SH-SY5Y (cell line): ENCODE results near the gene CHSY3.

Experiments used
- GATA2 ChIP-seq: IDR thresholded peaks from 2 replicates; pipeline ENCODE4 v1.6.1; 2011; ENCODE audit warnings: mild to moderate bottlenecking, low read depth, low read length
- GATA3 ChIP-seq: IDR thresholded peaks from 2 replicates; pipeline ENCODE4 v1.6.1; 2011; ENCODE audit warnings: low read depth, mild to moderate bottlenecking, low read length, moderate library complexity

DNA sequence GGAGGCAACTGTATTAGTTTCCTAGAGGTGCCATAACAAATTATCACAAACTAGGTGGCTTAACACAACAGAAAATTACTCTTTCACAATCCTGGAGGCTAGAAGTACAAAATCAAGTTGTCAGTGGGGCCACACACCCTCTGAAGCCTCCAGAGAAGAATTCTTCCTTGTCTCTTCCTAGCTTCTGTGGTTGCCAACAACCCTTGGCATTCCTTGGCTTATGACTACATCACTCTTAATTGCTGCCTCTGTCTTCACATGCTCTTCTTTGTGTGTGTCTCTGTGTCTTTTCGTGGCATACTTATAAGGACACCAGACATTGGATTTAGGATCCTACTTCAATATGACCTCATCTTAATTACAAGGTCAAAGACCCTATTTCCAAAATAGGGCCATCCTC lies 327.5 kb downstream of the CHSY3 start:
- TF ChIP-seq GATA3 = no peak
- no peak for TF ChIP-seq GATA2
